Naive thymus-derived CD4-positive, alpha-beta T cell (primary cell): ENCODE results near the gene LTBP2. TPM values are rescaled to one million over a fixed set of nuclear protein-coding genes. Genes with fewer than 3 reads are reported as not detected.

Source experiments
- ATAC-seq: fragments of 150-1000 bp; cut with Tn5 transposase; 2 replicates; pipeline ENCODE4 v1.10.0; 2021; ENCODE audit warnings: mild to moderate bottlenecking, moderate library complexity
- CTCF ChIA-PET: fragments of 350-600 bp; sonication (Branson Sonifier 250); formaldehyde crosslinking; loops from one replicate; lab custom pipeline; 2021; ENCODE audit warnings: antibody characterized with exemption; lab: Charles Lee
- POLR2A ChIA-PET: fragments of 350-600 bp; sonication (Branson Sonifier 250); formaldehyde crosslinking; loops from one replicate; lab custom pipeline; 2021; ENCODE audit warnings: antibody characterized with exemption, inconsistent platforms; lab: Charles Lee
- DNase-seq, 9 donors: peaks; one replicate each; pipeline versions ENCODE4 v3.0.0 to v3.0.0-alpha.2; 2020 to 2022; ENCODE audit warnings: mixed read lengths in 1 of 9
- H3K27ac ChIP-seq: one replicate; pipeline ENCODE4 v1.7.0; 2013; ENCODE audit warnings: mild to moderate bottlenecking, low read depth, low read length, moderate library complexity
- H3K27me3 ChIP-seq, 2 donors: one replicate each; pipeline ENCODE4 v1.7.0; 2013; ENCODE audit warnings: low read length in 2 of 2, mild to moderate bottlenecking in 2 of 2, moderate library complexity in 2 of 2; ENCODE audit not compliant: control insufficient read depth in 2 of 2, insufficient read depth in 2 of 2
- H3K36me3 ChIP-seq, 3 experiments: 1 replicate in 2 of 3; 2 replicates in 1 of 3; pipeline ENCODE4 v1.7.0; 2013; ENCODE audit warnings: low read length in 3 of 3, mild to moderate bottlenecking in 3 of 3, moderate library complexity in 1 of 3; ENCODE audit not compliant: insufficient read depth in 3 of 3, control insufficient read depth in 2 of 3
- H3K4me1 ChIP-seq, 2 donors: one replicate each; pipeline ENCODE4 v1.7.0; 2013; ENCODE audit warnings: low read length in 2 of 2, mild to moderate bottlenecking in 2 of 2, moderate library complexity in 1 of 2; ENCODE audit not compliant: control insufficient read depth in 2 of 2, insufficient read depth in 2 of 2
- H3K4me3 ChIP-seq: 2 replicates; pipeline ENCODE4 v1.7.0; 2013; ENCODE audit warnings: mild to moderate bottlenecking, low read length
- H3K9me3 ChIP-seq, 3 experiments: 1 replicate in 2 of 3; 2 replicates in 1 of 3; pipeline ENCODE4 v1.7.0; 2013; ENCODE audit warnings: low read length in 3 of 3; ENCODE audit not compliant: control insufficient read depth in 2 of 3
- H3K27ac Mint-ChIP-seq, 9 donors: one replicate each; pipeline ENCODE4 v1.8.0; 2020 to 2022; ENCODE audit warnings: mixed read lengths in 9 of 9, mild to moderate bottlenecking in 8 of 9, moderate library complexity in 5 of 9, inconsistent platforms in 2 of 9
- H3K27me3 Mint-ChIP-seq, 5 donors: one replicate each; pipeline ENCODE4 v1.8.0; 2021 to 2022; ENCODE audit warnings: mixed read lengths in 5 of 5, mild to moderate bottlenecking in 1 of 5
- H3K36me3 Mint-ChIP-seq, 5 donors: one replicate each; pipeline ENCODE4 v1.8.0; 2020 to 2022; ENCODE audit warnings: mixed read lengths in 5 of 5, mild to moderate bottlenecking in 3 of 5, inconsistent platforms in 1 of 5
- H3K4me1 Mint-ChIP-seq, 7 donors: one replicate each; pipeline ENCODE4 v1.8.0; 2020 to 2022; ENCODE audit warnings: mixed read lengths in 7 of 7, mild to moderate bottlenecking in 3 of 7, inconsistent platforms in 1 of 7
- H3K4me3 Mint-ChIP-seq, 10 donors: one replicate each; pipeline ENCODE4 v1.8.0; 2020 to 2022; ENCODE audit warnings: mild to moderate bottlenecking in 10 of 10, mixed read lengths in 10 of 10, moderate library complexity in 6 of 10, inconsistent platforms in 2 of 10
- H3K9me3 Mint-ChIP-seq, 11 donors: one replicate each; pipeline ENCODE4 v1.8.0; 2020 to 2022; ENCODE audit warnings: mixed read lengths in 11 of 11, mild to moderate bottlenecking in 4 of 11, inconsistent platforms in 1 of 11, moderate library complexity in 1 of 11
- intact Hi-C, 2 donors: fragments of 100-400 bp; cut with micrococcal nuclease; formaldehyde crosslinking; loops; one replicate each; pipeline ENCODE4 v1.15.1; 2023
- polyA plus RNA-seq, 2 donors: library from polyadenylated mRNA; unstranded; fragments of 300-500 nt; fragmentation: Illumina TruSeq; gene quantifications; one replicate each; pipeline ENCODE4 v1.2.3, GENCODE V29; 2021
- total RNA-seq, 6 experiments: library from RNA in 5 of 6; stranded (reverse) in 5 of 6; gene quantifications; 1 replicate in 5 of 6; 2 replicates in 1 of 6; pipeline ENCODE4 v1.2.3 and lab custom pipeline; 2021 to 2026

The LTBP2 gene
- total and polyA plus RNA-seq, 7 experiments from 2014 or later, result 0.07 to 1.1 (median 0.27) TPM

DNA sequence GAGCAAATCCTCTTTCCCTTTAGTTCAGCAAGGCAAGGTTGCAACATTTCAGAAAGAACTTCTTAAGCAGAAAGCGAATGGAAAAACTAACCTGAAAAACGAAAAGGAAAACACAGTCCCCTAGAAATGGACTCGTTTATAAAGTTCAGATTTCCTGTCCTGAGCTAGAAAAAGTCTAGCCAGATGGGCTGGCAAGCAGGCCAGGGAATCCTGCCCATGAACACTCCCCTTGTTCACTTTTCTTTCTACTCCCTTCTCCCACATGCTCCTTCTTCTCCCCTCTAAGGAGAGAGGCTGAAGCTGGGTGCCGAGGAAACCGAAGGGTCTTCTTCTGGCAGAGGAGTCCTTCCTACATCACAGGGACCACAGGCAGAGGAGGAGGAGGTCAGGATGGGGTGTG is 27.1 kb downstream of the LTBP2 start:
- no peaks in the 10 kb centered on the region for H3K9me3 ChIP-seq
- CTCF ChIA-PET, result interaction anchor here (0.6 kb wide), 1 partner anchor 824 kb away, joined by 8 read pairs; no protein-coding TSS in a partner anchor
- no peaks in the 10 kb centered on the region for H3K27me3 ChIP-seq
- POLR2A ChIA-PET, result no interaction called here
- intact Hi-C loops, result no loop called here
- DNase-seq, result no peak
- no peaks in the 10 kb centered on the region for H3K4me1 ChIP-seq
- no peak overlapping the region for H3K27ac ChIP-seq
- no peak for ATAC-seq
- Mint-ChIP-seq H3K36me3 (peaks cover 0 to 1% (median 0%) of the 10 kb centered on the region in 5 donors), H3K9me3 (peaks cover 0 to 1% (median 0%) of the 10 kb centered on the region in 11 donors), H3K27ac (peak overlapping the region in 1 of 9 donors; percentile 37), H3K4me1 (peaks cover 0 to 6% (median 3%) of the 10 kb centered on the region in 7 donors), H3K27me3 (peaks cover 0 to 8% (median 0%) of the 10 kb centered on the region in 5 donors), H3K4me3 (no peak overlapping the region)
- no peaks in the 10 kb centered on the region for H3K36me3 ChIP-seq
- no peak overlapping the region for H3K4me3 ChIP-seq

DNA sequence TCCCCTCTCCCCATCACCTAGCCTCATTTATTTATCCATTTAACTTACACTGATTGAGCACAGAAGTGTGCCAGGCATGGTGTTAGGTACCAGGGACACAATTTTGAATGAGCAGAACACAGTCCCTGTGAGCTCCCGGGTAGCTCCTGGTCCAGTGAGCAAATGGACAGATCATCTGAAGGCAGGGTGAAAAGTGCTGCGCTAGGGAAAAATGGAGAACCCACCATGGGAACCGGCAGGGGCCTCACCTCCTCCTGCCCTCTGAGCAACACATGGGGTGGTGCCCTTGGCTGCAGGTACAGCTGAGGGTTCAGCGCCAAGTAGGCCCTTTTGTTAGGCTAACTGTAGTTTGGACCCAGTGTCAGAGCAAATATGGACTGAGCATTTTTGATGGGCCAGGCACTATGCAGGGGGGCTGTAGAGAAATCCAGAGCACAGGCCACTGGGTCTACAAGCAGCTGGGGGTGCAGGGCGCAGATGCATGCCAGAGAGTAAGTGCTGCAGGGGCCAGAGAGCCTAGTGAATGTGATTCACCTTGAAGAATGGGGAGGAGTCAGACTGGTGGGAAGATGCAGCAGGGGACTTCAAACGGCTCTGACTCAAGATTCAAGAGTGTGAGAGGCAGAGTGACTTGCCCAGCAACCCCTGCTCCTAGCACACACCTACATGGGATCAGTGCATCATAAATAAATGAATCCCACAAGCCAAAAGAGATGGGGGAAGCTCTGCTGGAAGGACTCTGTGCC is 28.2 kb downstream of the LTBP2 start:
- H3K4me3 ChIP-seq, result no peak overlapping the region
- H3K27me3 ChIP-seq, result no peaks in the 10 kb centered on the region
- ATAC-seq (no peak), DNase-seq (no peak)
- peaks cover 0 to 11% (median 8%) of the 10 kb centered on the region in 7 donors for H3K4me1 Mint-ChIP-seq
- no peak overlapping the region for H3K27ac ChIP-seq
- H3K27ac Mint-ChIP-seq, result no peak overlapping the region
- H3K27me3 Mint-ChIP-seq, result peaks cover 0 to 13% (median 0%) of the 10 kb centered on the region in 5 donors
- no peaks in the 10 kb centered on the region for H3K36me3 ChIP-seq
- H3K9me3 ChIP-seq, result no peaks in the 10 kb centered on the region
- H3K4me1 ChIP-seq, result no peaks in the 10 kb centered on the region
- intact Hi-C loops, result no loop called here
- peaks cover 0 to 1% (median 0%) of the 10 kb centered on the region in 11 donors for H3K9me3 Mint-ChIP-seq
- ChIA-PET CTCF (no interaction called here), POLR2A (no interaction called here)
- peaks cover 0 to 1% (median 0%) of the 10 kb centered on the region in 5 donors for H3K36me3 Mint-ChIP-seq
- no peak overlapping the region for H3K4me3 Mint-ChIP-seq

DNA sequence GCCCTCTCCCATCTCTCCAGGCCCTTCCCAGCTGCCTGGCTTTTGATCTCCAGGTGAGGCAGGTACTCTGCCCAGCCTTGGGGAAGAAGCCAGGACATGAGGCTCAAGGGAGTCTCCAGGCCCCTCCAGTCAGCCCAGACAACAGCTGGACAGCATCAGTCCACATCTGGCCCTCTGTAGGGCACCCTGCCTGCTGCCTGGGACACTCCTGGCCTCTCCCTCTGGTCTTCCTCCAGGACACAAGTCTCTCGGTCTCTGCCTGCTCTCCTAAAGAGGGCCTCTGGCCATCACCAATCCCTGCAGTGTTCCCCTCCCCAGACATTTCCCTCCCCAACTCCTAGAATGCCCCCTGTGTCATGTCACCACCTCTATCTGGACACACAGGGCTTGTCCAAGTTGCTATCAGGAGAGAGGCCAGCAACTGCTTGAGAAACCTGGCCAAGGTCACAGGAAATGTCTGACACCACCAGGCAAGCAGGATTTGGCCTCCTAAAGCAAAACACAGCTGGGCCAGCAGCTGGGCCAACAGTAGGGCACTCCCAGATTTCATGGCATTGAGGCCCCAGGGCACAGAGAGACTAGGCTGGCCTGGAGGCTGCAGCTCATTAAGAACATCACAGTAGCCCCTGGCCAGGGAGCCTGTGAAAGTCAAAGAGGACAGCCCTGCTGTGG is 29.0 kb downstream of the LTBP2 start:
- Mint-ChIP-seq H3K36me3 (peaks cover 0 to 1% (median 0%) of the 10 kb centered on the region in 5 donors), H3K4me3 (no peak overlapping the region), H3K27ac (no peak overlapping the region), H3K4me1 (peaks cover 0 to 11% (median 8%) of the 10 kb centered on the region in 7 donors), H3K9me3 (peaks cover 0 to 1% (median 0%) of the 10 kb centered on the region in 11 donors), H3K27me3 (peaks cover 0 to 13% (median 0%) of the 10 kb centered on the region in 5 donors)
- Histone ChIP-seq H3K27me3 (no peaks in the 10 kb centered on the region), H3K36me3 (no peaks in the 10 kb centered on the region), H3K4me3 (no peak overlapping the region), H3K27ac (no peak overlapping the region), H3K4me1 (no peaks in the 10 kb centered on the region), H3K9me3 (no peaks in the 10 kb centered on the region)
- intact Hi-C loops, result no loop called here
- DNase-seq, result no peak
- ChIA-PET CTCF (no interaction called here), POLR2A (no interaction called here)
- ATAC-seq, result no peak

DNA sequence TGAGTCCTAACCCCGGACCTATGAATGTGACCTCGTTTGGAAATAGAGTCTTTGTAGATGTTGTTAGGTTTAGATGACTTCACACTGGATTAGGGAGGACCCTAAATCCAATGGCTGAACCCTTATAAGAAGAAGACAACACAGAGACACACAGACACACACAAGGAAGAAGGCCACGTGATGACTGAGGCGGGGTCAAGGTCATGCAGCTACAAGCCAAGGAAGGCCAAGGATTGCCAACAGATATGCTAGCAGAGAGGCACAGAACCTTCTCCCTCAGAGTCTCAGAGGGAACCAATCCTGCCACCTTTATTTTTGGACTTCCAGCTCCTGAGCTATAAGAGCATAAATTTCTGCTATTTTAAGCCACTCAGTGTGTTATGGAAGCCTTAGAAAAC is 31.8 kb downstream of the LTBP2 start:
- ATAC-seq (peak; percentile 10), DNase-seq (no peak)
- H3K36me3 Mint-ChIP-seq, result peaks cover 0 to 1% (median 0%) of the 10 kb centered on the region in 5 donors
- H3K4me3 Mint-ChIP-seq, result no peak overlapping the region
- peaks cover 0 to 11% (median 8%) of the 10 kb centered on the region in 7 donors for H3K4me1 Mint-ChIP-seq
- no peaks in the 10 kb centered on the region for H3K9me3 Mint-ChIP-seq
- intact Hi-C loops, result no loop called here
- peaks cover 0 to 16% (median 2%) of the 10 kb centered on the region in 5 donors for H3K27me3 Mint-ChIP-seq
- H3K4me3 ChIP-seq, result no peak overlapping the region
- no peak overlapping the region for H3K27ac ChIP-seq
- H3K36me3 ChIP-seq, result no peaks in the 10 kb centered on the region
- no peaks in the 10 kb centered on the region for H3K9me3 ChIP-seq
- H3K27me3 ChIP-seq, result no peaks in the 10 kb centered on the region
- ChIA-PET POLR2A (no interaction called here), CTCF (no interaction called here)
- H3K27ac Mint-ChIP-seq, result no peak overlapping the region
- H3K4me1 ChIP-seq, result no peaks in the 10 kb centered on the region

DNA sequence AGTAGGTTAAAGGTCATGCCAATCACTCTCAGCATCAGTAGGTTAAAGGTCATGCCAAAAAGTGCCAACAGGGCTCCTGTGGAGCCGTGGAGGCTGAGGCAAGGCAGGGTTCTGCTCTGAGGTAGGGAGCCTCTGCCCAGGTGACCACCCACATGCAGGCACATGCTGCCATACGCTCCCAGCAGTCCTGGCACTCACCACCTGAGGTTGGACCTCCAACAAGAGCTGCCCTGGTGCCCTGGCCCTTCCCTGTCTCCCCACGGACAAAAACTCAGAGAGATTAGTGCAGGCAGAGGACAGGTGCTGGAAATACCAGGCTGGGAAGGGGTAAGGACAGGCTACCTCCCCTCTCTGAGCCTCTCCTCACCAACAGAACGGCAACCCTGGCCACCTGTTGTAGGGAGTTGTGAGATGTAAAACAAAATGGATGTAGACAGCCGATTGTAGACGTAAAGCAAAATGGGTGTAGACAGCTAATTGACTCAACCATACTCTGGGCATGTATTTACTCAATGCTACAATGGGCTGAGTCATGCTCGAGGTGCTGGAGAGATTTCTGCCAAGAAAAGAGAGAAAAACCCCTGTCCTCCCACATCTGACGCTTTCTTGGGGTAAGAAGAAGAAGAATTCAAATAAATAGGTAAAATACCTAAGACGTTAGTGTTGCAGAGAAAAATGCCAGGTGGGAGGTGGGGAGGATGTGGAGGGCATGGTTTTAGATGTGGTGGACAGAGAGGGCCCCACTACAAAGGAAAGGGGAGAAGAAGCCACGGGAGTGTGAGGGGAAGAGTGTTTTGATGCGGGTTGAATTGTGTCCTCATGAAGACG is 32.4 kb downstream of the LTBP2 start:
- POLR2A ChIA-PET, result no interaction called here
- Mint-ChIP-seq H3K36me3 (peaks cover 0 to 1% (median 0%) of the 10 kb centered on the region in 5 donors), H3K9me3 (no peaks in the 10 kb centered on the region), H3K27me3 (peaks cover 0 to 11% (median under 1%) of the 10 kb centered on the region in 5 donors), H3K4me1 (peaks cover 0 to 14% (median 8%) of the 10 kb centered on the region in 7 donors), H3K27ac (peak overlapping the region in 1 of 9 donors; percentile 25), H3K4me3 (no peak overlapping the region)
- CTCF ChIA-PET, result no interaction called here
- ATAC-seq (peak; percentile 18), DNase-seq (peak in 1 of 9 donors; percentile 38)
- no peak overlapping the region for H3K27ac ChIP-seq
- intact Hi-C loops, result no loop called here
- H3K36me3 ChIP-seq, result no peaks in the 10 kb centered on the region
- no peak overlapping the region for H3K4me3 ChIP-seq
- peaks cover 0 to under 1% of the 10 kb centered on the region in 2 donors for H3K4me1 ChIP-seq
- no peaks in the 10 kb centered on the region for H3K27me3 ChIP-seq
- H3K9me3 ChIP-seq, result no peaks in the 10 kb centered on the region

DNA sequence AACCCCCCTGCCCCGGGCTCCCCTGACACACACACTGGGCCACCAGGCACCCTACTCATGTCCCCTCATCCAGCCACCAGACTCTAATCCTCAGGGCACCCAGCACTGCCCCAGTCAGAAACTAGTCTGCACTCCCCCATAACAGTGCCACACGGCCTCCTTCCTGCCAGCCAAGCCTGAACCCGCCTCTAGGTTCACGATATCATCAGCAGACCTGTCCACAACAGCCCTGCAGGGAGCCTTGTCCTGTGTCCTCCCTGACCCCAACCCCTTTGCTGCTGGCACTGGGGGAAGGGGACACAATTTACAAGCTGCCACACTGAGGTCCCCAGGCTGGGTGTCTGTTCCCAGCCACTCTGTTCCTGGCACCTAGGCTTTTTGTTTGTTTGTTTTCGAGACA is 33.6 kb downstream of the LTBP2 start:
- Histone ChIP-seq H3K36me3 (no peaks in the 10 kb centered on the region), H3K27ac (no peak overlapping the region), H3K4me3 (no peak overlapping the region), H3K4me1 (peaks cover 0 to 13% of the 10 kb centered on the region in 2 donors), H3K27me3 (no peaks in the 10 kb centered on the region), H3K9me3 (no peaks in the 10 kb centered on the region)
- Mint-ChIP-seq H3K27ac (no peak overlapping the region), H3K9me3 (no peaks in the 10 kb centered on the region), H3K4me1 (peaks cover 0 to 26% (median 16%) of the 10 kb centered on the region in 7 donors), H3K4me3 (no peak overlapping the region), H3K27me3 (peaks cover 0 to 9% (median 3%) of the 10 kb centered on the region in 5 donors), H3K36me3 (peaks cover 0 to 1% (median 0%) of the 10 kb centered on the region in 5 donors)
- CTCF ChIA-PET, result no interaction called here
- POLR2A ChIA-PET, result no interaction called here
- intact Hi-C loops, result no loop called here
- DNase-seq (no peak), ATAC-seq (no peak)
